Gastrocnemius medialis (tissue), 4 donors: ENCODE measurements around the gene SLC37A3. TPM values are rescaled to one million over a fixed set of nuclear protein-coding genes. Genes with fewer than 3 reads are reported as not detected.

ENCODE experiments used
- ATAC-seq, 2 donors: fragments of 150-250 bp; one replicate each; pipeline ENCODE4 v1.9.1; 2016
- DNase-seq, 2 donors: peaks; one replicate each; pipeline ENCODE4 v3.0.0-alpha.2; 2019
- H3K27ac ChIP-seq, 4 donors: fragments of 200-600 bp; sonication (generic); 1 replicate in 1 of 4; 2 replicates in 3 of 4; pipeline ENCODE4 v1.5.1; 2016 to 2018; ENCODE audit warnings: mild to moderate bottlenecking in 2 of 4, moderate library complexity in 1 of 4
- H3K27me3 ChIP-seq, 3 donors: fragments of 200-600 bp; sonication (generic) in 2 of 3; 1 replicate in 1 of 3; 2 replicates in 2 of 3; pipeline versions ENCODE4 v1.5.1 to v1.6.0; 2016 to 2019; ENCODE audit warnings: mild to moderate bottlenecking in 1 of 3, moderate library complexity in 1 of 3
- H3K36me3 ChIP-seq, 2 donors: fragments of 200-600 bp; sonication (generic) in 1 of 2; one replicate each; pipeline ENCODE4 v1.5.1; 2017 to 2018
- H3K4me1 ChIP-seq, 2 donors: fragments of 200-600 bp; sonication (generic) in 1 of 2; one replicate each; pipeline ENCODE4 v1.5.1; 2016 to 2017; ENCODE audit warnings: mild to moderate bottlenecking in 2 of 2
- H3K4me3 ChIP-seq, 4 donors: fragments of 200-600 bp; sonication (generic) in 3 of 4; 1 replicate in 1 of 4; 2 replicates in 3 of 4; pipeline ENCODE4 v1.5.1; 2016 to 2019; ENCODE audit warnings: mild to moderate bottlenecking in 2 of 4
- H3K9me3 ChIP-seq, 3 donors: fragments of 200-600 bp; sonication (generic) in 2 of 3; 1 replicate in 1 of 3; 2 replicates in 2 of 3; pipeline ENCODE4 v1.5.1; 2016 to 2019
- POLR2A ChIP-seq, 2 donors: fragments of 450-650 bp; IDR thresholded peaks; one replicate each; pipeline ENCODE4 v1.6.1; 2017; ENCODE audit warnings: antibody characterized with exemption in 2 of 2, mild to moderate bottlenecking in 2 of 2, moderate library complexity in 2 of 2
- in situ Hi-C, 4 donors: fragments of 200-750 bp; cut with MboI; loops; one replicate each; pipeline versions ENCODE4 v1.15.0 to v1.8.0; 2017; ENCODE audit warnings: low sequenced_read_pairs in 4 of 4
- intact Hi-C: fragments of 100-400 bp; cut with DNase I; formaldehyde crosslinking; loops from one replicate; pipeline ENCODE4 v1.15.1; 2023; ENCODE audit warnings: low total_unique reads
- total RNA-seq, 4 donors: library from RNA; depleted of rRNA; stranded (reverse); fragments of >200 nt; gene quantifications; one replicate each; pipeline versions ENCODE4 v1.1.0 to v1.2.3, GENCODE V29; 2016
- TF ChIP-seq, protein P1 (sequence below), 5 experiments: fragments of 450-650 bp in 3 of 5; fragments of 200-600 bp in 2 of 5; sonication (generic) in 2 of 5; IDR thresholded peaks in 4 of 5; conservative IDR thresholded peaks in 1 of 5; 1 replicate in 4 of 5; 2 replicates in 1 of 5; pipeline ENCODE4 v1.5.1; 2016 to 2019; ENCODE audit warnings: antibody characterized with exemption in 5 of 5, mild to moderate bottlenecking in 3 of 5, moderate library complexity in 3 of 5

Gene SLC37A3
- total RNA-seq, 4 donors from 2014 or later, result 13.4 to 36.8 (median 18.0) TPM

DNA sequence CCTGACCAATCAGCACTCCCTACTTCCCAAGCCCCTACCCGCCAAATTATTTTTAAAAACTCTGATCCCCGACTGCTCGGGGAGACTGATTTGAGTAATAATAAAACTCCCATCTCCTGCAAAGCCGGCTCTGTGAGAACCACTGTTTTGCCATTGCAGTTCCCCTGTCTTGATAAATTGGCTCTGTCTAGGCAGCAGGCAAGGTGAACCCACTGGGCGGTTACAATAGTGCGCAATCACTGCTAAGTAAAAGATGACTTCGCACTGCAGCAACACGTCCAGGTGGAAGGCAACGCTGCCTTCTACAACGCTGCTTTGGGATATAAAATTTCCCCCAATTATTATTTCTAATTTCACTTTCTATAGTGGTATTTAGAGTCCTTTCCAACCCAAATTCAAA is 8.9 kb downstream of the SLC37A3 start:
- Histone ChIP-seq H3K4me1 (peaks cover 3 to 5% of the 10 kb centered on the region in 2 donors), H3K9me3 (no peaks in the 10 kb centered on the region), H3K36me3 (no peaks in the 10 kb centered on the region), H3K27me3 (no peaks in the 10 kb centered on the region), H3K4me3 (no peak overlapping the region), H3K27ac (no peak overlapping the region)
- ATAC-seq, result no peak
- TF ChIP-seq POLR2A (IDR thresholded peaks at IDR 0.05), result no peak
- TF ChIP-seq, protein P1, sequence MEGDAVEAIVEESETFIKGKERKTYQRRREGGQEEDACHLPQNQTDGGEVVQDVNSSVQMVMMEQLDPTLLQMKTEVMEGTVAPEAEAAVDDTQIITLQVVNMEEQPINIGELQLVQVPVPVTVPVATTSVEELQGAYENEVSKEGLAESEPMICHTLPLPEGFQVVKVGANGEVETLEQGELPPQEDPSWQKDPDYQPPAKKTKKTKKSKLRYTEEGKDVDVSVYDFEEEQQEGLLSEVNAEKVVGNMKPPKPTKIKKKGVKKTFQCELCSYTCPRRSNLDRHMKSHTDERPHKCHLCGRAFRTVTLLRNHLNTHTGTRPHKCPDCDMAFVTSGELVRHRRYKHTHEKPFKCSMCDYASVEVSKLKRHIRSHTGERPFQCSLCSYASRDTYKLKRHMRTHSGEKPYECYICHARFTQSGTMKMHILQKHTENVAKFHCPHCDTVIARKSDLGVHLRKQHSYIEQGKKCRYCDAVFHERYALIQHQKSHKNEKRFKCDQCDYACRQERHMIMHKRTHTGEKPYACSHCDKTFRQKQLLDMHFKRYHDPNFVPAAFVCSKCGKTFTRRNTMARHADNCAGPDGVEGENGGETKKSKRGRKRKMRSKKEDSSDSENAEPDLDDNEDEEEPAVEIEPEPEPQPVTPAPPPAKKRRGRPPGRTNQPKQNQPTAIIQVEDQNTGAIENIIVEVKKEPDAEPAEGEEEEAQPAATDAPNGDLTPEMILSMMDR (IDR thresholded peaks at IDR 0.05 in 4 of 5, conservative IDR thresholded peaks at IDR 0.05 in 1 of 5), result no peak
- in situ Hi-C loops, result no loop called here
- DNase-seq, result no peak
- intact Hi-C loops, result no loop called here

- intact Hi-C loops (no loop called here), in situ Hi-C loops (no loop called here)
- Histone ChIP-seq H3K27ac (no peak overlapping the region), H3K36me3 (peaks cover 0 to 10% of the 10 kb centered on the region in 2 donors), H3K4me3 (no peak overlapping the region), H3K4me1 (peaks cover 3 to 5% of the 10 kb centered on the region in 2 donors), H3K9me3 (no peaks in the 10 kb centered on the region), H3K27me3 (no peaks in the 10 kb centered on the region)
- DNase-seq (no peak), ATAC-seq (no peak)
- TF ChIP-seq POLR2A (IDR thresholded peaks at IDR 0.05), result no peak
- TF ChIP-seq, protein P1 (IDR thresholded peaks at IDR 0.05 in 4 of 5, conservative IDR thresholded peaks at IDR 0.05 in 1 of 5), result no peak
These were observed 13.3 kb downstream of the SLC37A3 start for GRCh38 chr7:140384894-140385545.

GRCh38 chr7:140383954-140384713 is 14.2 kb downstream of the SLC37A3 start:
- TF ChIP-seq, protein P1 (IDR thresholded peaks at IDR 0.05 in 4 of 5, conservative IDR thresholded peaks at IDR 0.05 in 1 of 5), result no peak
- TF ChIP-seq POLR2A (IDR thresholded peaks at IDR 0.05), result no peak
- intact Hi-C loops (no loop called here), in situ Hi-C loops (no loop called here)
- no peaks in the 10 kb centered on the region for H3K9me3 ChIP-seq
- H3K4me1 ChIP-seq, result peaks cover 3 to 5% of the 10 kb centered on the region in 2 donors
- no peak overlapping the region for H3K4me3 ChIP-seq
- no peak for DNase-seq
- H3K27me3 ChIP-seq, result no peaks in the 10 kb centered on the region
- H3K27ac ChIP-seq, result no peak overlapping the region
- no peak for ATAC-seq
- H3K36me3 ChIP-seq, result peaks cover 0 to 19% of the 10 kb centered on the region in 2 donors

DNA sequence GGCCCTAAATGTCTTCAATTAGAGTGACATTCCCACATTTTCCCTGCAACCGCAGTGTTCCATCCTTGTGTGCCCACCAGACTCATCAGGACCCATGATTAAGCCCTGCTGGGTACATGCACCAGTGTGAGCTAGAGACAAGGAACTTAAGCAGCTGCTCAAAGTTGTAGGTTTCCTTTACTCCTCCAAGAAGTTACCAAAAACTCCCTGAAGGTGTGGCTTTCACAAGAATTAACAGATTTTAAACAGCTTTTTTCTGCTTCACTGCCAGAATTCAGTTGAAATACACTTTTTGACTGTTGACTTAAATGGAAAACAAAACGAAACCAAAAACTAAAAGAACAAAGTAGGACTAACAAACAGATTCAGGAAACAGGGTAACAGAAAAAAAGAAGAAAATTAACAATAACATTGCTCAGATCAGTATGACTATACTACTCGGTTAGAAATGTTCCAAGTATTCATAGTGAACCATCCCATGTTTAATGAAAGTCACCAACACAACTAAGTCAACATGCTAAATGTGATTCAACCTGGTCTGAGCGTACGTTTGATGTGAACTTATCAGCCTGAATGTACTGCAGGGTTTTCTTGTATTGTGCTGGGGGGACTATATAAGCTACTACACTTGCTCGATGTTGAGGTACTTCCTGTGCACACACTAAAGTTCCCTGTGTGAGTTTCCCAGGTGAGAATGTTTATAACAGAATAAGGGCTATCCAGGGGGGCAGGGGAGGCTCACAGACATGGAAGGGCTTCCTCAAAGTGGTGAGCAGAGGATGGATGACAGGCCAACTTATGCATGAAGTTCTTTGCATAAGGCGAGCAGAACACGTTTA is 22.2 kb downstream of the SLC37A3 start:
- intact Hi-C loops, result no loop called here
- H3K4me3 ChIP-seq, result no peak overlapping the region
- in situ Hi-C loops, result no loop called here
- no peaks in the 10 kb centered on the region for H3K4me1 ChIP-seq
- DNase-seq (no peak), ATAC-seq (no peak)
- peaks cover 0 to 28% of the 10 kb centered on the region in 2 donors for H3K36me3 ChIP-seq
- TF ChIP-seq, protein P1 (IDR thresholded peaks at IDR 0.05 in 4 of 5, conservative IDR thresholded peaks at IDR 0.05 in 1 of 5), result no peak
- TF ChIP-seq POLR2A (IDR thresholded peaks at IDR 0.05), result no peak
- H3K9me3 ChIP-seq, result no peaks in the 10 kb centered on the region
- no peaks in the 10 kb centered on the region for H3K27me3 ChIP-seq
- H3K27ac ChIP-seq, result no peak overlapping the region
